GM18508 (cell line): ENCODE results near the gene HTT.

ENCODE experiments used
- ATAC-seq: cut with Tn5 transposase; IDR thresholded peaks from one replicate; pipeline ENCODE4 v1.9.1; 2021; ENCODE audit warnings: moderate number of reproducible peaks; ENCODE audit not compliant: insufficient read depth, unreplicated experiment

HTT gene

GRCh38 chr4:3212391-3213105 is 138.1 kb downstream of the HTT start:
- ATAC-seq: no peak

DNA sequence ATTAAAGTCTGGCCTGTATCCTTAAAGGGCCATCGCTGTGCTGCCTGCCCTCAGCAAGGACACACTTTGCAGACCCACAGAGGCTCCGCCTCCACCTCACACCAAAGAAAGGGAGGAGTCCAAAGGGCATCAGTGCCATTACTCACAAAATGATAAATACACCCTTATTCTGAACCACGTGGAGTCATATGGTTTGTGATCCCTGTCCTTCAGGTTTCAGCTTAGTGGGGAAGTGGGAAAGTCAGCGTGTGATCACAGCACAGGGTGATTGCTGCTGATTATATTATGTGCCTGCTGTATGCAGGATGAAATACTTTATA is 138.6 kb downstream of the HTT start:
- ATAC-seq: no peak

- no peak for ATAC-seq
Measured at GRCh38 chr4:3213661-3214250, 139.3 kb downstream of the HTT start.

DNA sequence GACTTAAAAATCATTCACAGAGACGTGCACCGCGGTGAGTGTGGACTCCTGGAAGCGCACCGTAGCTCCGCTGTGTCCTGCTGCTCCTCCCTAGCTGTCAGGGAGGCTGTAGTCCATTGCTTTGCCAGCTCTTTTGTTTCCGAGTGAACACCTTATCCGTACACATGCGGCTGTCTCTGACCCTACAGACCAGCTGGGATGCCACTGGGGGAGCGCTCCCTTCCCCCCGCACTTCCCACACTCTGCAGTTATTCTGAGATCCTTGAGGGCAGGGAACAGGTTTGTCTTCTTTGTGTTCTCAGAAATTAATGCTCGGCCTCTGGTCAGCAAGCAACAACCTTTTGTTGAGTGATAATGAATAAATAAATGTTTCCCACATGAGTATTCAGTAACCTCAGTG is 140.8 kb downstream of the HTT start:
- no peak for ATAC-seq

- no peak for ATAC-seq
Measured at GRCh38 chr4:3215733-3216132, 141.3 kb downstream of the HTT start.

GRCh38 chr4:3217266-3217665 is 142.8 kb downstream of the HTT start:
- no peak for ATAC-seq

- no peak for ATAC-seq
Measured at GRCh38 chr4:3217771-3218170, 143.3 kb downstream of the HTT start.

GRCh38 chr4:3218824-3219760 is 144.6 kb downstream of the HTT start:
- no peak for ATAC-seq

- ATAC-seq: no peak
Measured at GRCh38 chr4:3219761-3220475, 145.4 kb downstream of the HTT start.

GRCh38 chr4:3220476-3221183 is 146.1 kb downstream of the HTT start:
- no peak for ATAC-seq

DNA sequence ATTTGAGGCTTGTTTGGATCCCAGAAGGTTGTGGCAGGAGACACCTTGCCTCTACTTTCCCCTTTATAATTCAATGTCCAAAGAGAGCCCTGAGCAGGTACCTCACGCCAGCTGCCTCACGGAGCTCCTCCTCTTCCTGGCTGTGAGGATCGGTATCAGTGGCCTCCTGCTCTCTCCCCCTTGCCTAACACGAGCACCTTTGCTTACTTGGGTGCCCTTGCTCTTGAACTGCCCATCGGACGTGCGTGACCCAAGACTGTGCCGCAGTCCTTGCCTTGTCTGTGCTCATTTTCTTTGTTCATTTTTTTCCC is 146.7 kb downstream of the HTT start:
- no peak for ATAC-seq

GRCh38 chr4:3221996-3222395 is 147.5 kb downstream of the HTT start:
- no peak for ATAC-seq

- ATAC-seq: no peak
Measured at GRCh38 chr4:3223346-3223745, 148.9 kb downstream of the HTT start.

- no peak for ATAC-seq
Measured at GRCh38 chr4:3223956-3224748, 149.7 kb downstream of the HTT start.

GRCh38 chr4:3225071-3225850 is 150.8 kb downstream of the HTT start:
- no peak for ATAC-seq

DNA sequence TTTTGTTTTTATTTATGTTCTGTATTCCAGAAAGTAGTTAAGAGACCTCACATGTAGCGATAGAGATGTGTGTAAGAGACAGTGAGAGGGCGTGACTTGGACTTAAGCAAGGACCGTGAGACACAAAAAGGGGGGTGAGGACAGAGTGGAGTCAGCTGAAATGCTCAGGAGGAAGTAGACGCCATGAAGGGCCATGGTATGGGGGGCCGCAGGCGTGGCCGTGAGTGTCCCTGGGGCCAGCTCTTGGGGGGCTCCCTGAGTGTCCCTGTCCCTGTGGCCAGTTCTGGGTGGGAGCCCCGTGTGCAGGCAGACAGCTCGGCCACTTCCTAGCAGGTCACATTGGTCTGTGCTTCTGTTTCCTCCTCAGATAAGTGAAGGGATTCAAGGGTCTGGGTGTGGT is 151.5 kb downstream of the HTT start:
- ATAC-seq: no peak

DNA sequence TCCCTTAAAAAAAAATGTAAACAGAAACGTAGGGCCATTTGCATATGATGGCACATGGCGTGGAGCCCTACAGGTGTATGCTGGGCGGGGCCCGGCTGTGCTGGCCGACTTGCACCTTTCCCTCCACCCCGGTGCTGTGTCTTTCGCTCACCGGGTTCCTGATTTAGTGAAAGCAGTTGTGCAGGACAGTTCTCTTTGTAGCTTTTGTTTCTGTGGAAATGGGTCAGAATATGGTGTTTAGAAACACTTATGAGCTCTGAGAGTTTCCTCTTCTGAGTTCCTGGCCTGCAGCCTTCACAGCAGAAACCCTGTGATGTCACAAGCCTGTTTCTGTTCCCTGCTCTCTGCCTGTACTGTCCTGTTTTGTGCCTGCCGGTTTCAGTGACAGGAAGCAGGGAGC is 152.0 kb downstream of the HTT start:
- no peak for ATAC-seq

DNA sequence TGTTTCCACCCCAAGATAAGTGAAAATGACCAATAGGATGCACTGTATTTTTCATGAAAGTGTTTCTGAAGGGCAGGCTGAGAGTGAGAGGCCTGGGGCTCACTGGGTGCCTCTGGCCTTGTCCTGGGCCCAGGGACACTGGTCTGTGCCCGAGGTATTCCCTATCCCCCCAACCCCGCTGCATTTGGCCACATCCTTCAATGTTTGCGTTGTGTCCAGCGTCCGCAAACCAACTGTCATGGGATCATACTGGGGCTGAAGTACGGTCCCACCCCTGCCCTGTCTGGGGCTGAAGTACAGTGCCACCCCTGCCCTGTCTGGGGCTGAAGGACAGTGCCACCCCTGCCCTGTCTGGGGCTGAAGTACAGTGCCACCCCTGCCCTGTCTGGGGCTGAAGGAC is 152.5 kb downstream of the HTT start:
- no peak for ATAC-seq
